Fibroblast of peridontal ligament (primary cell): Measurements from ENCODE around the gene CSNK1E.
A peak's percentile ranks its signal among the peaks of the same experiment; 100 is the strongest.
"Not testable (repeated sequence)": the region's sequence is repeated elsewhere in the genome, so short reads cannot be mapped to it uniquely, and the experiment has no call there.

Experiments
- DNase-seq: peaks from one replicate; pipeline ENCODE4 v3.0.0-alpha.2; 2010; ENCODE audit errors: extremely low read depth

Gene CSNK1E

DNA sequence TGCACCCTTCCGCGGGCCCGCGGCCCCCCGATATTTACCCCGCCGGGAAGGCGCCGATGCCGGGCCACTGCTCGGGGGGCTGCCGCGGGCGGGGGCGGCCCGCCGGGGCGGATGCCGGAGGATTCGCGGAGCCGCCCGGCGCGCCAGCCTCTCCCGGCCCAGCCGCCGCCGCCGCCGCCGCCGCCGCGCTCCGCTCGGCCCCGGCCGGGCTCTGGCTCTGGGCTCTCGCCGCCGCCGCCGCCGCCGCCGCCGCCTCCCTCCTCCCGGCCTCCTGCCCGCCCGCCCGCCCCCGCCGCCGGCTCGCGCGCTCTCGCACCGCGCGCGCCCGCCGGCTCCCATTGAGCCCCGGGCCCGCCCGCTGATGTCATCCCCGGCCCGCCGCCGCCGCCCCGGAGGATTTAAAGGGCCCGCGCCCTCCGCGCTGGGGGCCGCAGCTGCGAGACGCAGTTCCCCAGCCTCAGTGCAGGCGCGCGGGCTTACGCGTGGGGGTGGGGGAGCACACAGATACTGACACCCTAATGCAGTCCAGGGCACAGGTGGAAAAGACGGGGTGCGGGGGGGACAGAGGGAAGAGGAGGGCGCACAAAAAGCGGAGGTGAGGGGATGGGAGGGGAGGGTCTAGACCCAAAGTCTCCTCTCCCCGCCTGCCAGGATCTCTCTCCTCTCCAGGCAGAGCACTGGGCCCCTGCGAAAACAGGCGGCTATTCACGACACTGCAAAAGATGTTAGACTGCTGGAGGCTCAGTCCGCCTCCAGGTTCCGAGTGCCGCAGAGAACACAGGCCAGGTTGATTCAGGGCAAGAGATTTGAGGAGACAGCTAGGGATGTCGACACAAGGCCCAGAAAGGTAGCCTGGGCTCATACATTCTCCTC, at the start of gene CSNK1E:
CSNK1E (minus strand) TSS at position 312 of the 873 bp plus-strand sequence. CDS start 3,276 bp downstream, outside the sequence.
- DNase-seq = no peak

DNA sequence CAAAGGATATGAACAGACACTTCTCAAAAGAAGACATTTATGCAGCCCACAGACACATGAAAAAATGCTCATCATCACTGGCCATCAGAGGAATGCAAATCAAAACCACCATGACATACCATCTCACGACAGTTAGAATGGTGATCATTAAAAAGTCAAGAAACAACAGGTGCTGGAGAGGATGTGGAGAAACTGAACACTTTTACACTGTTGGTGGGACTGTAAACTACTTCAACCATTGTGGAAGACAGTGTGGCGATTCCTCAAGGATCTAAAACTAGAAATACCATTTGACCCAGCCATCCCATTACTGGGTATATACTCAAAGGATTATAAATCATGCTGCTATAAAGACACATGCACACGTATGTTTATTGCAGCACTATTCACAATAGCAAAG, 48.6 kb upstream of the CSNK1E start:
- DNase-seq = not testable (repeated sequence)

DNA sequence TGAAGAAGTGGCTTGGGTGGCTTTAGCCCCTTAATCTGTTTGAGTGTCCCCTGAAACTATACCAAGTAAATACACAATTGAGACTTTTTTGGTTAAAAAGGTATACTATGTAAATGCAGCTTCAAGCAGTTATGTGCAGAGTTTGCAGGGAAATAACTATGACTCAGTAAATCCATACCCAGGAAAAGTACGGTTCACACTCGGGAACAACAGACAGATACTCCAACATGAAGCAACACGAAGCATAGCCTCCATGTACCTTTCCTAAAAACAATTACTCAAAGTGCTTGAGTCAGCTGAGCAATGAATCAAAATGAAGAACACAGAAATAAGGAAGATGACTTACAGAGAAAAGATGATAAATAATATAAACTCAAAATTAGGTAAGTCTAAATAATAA, 47.9 kb upstream of the CSNK1E start:
- not testable (repeated sequence) for DNase-seq

DNA sequence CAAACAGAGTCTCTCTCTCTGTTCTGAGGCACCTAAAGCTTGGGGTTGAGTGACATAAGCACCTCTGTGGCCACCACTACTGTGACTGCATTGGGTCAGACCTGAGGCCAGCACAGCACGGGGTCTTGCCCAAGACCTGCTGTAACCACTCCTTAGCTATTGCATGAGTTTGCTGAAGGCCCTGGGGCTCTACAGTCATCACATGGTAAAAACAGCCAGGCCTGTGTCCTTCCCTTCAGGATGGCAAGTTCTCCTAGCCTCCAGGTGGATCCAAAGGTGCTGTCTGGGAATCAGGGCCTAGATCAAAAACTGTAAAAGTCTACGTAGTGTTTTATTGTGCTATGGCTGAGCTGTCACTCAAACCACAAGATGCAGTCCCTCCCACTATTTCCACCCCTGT, 43.3 kb upstream of the CSNK1E start:
- DNase-seq = not testable (repeated sequence)

DNA sequence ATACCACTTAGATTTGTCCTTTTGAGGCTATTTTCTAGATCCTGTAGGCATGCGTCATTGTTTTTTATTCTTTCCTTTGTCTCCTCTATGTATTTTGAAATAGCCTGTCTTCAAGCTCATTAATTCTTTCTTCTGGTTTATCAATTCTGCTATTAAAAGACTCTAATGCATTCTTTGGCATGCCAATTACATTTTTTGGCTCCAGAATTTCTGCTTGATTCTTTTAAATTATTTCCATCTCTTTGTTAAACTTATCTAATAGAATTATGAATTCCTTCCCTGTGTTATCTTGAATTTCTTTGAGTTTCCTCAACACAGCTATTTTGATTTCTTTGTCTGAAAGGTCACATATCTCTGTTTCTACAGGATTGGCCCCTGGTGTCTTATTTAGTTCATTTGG, 42.6 kb upstream of the CSNK1E start:
- DNase-seq = not testable (repeated sequence)

DNA sequence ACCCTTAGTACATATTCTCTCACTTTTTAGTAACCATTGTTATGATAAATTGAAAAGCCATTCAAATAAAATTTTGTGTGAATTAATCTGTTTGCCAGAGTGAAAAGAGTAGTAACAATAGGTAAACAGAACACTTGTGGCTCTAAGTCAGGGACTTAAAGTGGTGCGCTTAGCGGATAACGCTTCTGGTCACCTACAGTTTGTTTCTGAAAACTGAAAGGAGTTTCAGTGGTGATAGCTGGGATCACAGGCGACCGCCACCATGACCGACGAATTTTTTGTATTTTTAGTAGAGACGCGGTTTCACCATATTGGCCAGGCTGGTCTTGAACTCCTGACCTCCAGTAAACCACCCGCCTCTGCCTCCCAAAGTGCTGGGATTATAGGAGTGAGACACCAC, 40.7 kb upstream of the CSNK1E start:
- DNase-seq = not testable (repeated sequence)

DNA sequence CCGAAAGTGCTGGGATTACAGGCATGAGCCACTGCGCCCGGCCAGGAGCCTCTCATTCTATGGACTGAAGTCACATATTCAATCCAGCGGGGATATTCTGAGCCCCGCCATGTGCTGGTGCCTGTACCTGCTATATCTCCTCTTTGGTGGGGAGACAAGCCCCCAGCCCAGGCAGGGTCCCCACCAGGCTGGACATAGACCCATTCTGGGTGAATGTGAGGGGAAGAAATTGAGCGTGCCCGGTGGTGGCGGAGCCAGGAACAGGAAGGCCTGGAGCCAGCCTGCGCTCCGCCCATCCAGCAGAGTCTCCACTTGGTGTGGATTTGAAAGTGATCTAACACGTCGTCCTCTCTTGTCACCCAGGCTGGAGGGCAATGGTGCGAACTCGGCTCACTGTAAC, 38.0 kb upstream of the CSNK1E start:
- no peak for DNase-seq

DNA sequence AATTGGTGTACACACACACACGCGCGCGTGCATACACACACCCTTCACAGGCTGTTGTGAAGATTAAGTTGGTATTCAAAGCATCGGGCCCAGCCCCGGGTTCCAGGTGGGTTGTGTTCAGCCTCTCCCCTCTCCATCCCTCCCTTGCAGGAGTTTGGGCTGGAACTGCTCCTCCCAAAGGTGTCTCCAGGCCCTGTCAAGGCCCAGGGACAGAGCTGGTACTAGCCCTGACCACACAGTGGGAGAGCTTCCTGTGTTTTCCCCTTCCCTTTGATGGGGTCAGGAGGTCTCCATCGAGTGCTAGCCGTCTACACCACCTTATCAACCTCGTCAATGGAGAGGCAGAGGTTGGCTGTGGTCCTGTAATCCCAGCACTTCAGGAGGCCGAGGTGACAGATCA, 36.5 kb upstream of the CSNK1E start:
- DNase-seq = no peak

DNA sequence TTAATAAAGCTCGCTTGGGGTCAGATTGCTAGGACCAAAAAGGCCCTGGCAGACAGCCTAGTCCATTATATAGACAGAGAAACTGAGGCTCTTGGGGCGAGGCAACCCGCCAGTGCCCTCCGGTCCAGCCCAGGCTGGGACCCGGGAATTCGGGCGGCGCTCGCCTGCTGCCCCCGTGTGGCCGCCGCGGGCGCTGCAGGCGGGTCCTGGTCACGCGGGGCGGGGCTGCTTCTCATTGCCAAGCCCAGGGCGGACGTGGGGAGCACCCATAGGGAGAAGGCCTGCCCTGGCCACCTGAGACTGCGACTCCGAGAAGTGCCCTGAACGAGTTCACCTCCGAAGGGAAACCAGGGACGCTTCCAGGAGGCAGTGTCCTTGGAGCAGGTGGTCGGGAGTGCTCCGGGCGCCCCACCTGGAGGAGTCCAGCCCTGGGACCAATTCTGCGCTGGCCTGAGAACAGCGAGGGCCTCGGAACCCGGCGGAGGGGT, 36.0 kb upstream of the CSNK1E start:
- DNase-seq = peak; percentile 33

DNA sequence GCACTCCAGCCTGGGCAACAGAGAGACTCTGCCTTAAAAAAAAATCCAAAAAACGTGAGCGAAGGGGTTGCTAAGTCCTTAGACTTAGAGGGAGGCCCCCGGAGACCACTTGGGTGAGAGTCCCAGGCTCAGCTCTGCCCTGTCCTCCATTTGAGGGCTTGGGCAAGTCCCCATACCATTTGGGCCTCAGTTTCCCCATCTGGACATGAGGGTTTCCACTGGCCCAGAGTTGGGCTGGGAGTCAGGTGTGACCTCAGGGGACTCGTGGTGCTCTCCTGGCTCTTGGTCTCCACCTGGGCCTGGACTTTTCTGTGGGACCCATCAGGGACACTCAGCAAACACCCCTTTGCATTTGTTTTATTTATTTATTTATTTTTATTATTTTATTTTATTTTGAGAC, 35.2 kb upstream of the CSNK1E start:
- DNase-seq = no peak

DNA sequence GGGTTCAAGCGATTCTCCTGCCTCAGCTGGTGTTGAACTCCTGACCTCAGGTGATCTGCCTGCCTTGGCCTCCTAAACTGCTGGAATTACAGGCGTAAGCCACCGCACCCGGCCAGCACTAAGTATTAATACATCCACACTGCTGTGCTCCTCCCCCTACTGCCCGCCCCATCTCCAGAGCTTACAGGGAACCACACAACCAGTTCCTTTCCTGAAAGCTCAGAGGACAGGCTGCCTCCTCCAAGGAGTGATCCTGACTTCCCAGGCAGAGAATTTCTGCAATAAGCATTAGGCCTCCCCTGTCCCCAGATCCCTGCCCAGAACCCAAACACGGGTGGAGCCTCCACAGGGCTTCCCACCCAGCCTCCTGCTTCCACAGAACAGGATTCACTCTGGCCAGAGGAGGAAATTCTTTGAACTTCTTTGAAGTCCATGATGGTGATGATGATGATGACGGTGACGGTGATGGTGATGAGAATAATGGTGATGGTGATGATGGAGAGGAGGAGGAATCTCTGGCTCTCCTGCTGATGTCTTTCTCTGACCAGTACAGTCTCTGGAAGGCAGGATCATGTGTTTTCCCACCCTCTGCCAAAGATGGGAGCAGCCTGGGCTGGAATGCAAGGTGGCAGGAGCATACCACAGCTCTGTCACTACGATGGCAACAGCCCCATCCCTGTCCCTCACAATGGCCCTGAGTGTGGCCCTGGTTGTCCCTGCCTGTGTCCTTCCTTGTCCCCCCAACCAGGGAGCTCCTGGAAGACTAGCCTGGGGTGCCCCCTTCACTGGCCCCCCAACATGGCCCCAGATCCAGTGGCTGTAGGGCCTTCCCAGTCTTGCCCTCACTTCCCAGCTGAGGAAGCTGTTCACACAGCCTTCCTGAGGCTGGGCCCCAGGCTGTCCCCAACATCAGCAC, 33.5 kb upstream of the CSNK1E start:
- DNase-seq = no peak

DNA sequence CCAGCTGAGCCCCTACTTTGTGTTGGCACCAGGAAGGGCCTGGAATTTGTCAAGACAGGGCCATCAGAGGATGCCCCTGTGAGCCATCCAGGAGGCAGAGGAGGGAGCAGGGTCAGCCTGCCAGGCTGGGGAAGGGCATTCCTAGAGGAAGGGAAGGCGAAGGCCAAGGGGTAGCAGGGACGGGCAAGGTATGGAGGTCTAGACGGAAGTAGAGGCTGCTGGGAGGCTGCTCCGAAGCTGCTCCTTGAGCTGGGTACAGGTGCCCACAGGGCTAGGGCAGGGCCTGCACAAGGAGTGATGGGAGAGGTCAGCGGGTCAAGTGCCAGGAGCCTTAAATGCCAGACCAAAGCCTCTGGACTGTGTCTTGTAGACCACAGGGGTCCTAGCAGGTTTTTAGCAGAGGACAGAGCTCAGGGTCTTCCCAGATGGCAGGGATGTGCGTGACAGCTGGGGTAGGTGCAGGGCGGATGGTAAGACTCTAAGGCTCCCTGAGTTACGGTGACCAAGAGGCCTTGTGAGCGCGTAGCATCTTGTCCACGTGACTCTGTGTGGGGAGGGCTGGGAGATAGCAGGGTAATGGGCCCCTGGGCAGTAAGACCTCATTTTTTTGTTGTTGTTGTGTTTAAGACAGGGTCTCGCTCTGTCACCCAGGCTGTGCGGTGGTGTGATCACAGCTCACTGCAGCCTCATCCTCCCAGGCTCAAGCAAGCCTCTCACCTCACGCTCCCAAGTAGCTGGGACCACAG, 31.7 kb upstream of the CSNK1E start:
- no peak for DNase-seq

DNA sequence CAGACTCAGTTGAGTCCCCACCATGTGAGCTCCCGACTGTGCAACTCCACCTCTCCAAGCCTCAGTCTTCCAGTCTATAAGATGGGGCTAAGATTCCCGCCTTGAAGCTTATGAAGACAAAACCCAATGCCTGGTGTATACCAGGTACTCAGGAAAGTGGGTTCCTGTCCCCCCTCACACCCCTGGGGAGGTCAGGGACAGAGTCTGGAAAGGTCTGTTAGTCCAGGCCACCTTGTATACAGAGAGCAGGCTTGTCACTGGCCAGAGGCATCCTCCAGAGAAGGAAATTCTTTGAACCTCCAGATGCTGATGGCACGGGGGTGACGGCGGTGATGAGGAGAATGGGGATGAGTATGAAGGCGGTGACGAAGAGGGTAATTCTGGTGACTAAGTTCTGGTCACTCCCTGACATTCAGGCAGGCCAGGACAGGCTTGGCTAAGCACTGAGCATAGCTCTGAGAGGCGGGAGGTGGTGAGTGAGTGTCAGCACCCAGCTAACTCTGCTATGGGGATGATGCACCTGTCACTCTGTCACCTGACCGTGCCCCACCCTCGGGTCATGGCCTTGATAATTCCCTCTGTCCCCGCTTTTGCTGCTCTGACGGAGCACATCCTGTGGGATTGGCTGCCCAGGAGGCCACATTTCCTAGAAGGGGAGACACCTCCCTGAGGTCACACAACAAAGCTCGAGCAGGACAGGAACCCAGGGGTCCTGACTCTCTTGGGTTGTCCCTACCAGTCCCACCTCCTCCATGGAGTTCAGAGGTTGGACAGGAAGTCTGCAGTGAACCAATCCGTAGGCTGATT, 30.9 kb upstream of the CSNK1E start:
- DNase-seq = no peak

DNA sequence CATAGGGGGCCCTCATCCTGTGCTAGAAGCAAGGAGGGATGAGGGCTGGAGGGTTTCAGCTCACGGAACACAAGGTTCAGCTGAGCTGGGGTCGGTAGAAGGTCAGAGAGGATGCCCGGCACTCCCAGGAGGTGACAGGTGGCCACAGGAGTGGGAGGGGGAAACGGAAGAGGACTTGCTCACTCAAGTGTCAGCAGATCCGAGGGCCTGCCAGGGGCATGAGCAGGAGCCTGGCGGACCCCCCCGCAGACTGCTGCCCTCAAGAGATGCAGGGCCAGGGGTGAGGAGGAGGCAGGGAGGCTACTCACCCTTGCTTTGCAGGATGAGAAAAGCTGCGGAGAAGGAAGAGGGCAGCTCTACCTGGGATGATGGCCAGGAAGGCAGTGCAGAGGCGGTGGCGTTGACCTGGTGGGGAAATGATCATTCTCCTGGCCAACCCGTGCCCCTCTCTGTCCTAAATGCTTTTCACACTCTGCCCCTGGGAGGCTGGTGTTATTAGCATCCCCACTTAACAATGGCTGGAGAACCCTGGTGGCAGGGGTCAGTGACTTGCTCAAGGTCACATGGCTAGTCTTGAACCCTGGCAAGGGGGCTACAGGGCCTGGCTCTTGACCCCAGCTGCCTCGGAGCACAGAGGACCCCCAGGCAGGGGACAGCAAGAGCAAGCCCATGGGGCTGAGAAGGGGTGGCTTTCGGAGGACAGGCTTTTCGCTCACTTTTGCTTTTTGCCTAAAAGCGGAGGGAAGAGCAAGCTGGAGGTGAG, 30.1 kb upstream of the CSNK1E start:
- DNase-seq = no peak

DNA sequence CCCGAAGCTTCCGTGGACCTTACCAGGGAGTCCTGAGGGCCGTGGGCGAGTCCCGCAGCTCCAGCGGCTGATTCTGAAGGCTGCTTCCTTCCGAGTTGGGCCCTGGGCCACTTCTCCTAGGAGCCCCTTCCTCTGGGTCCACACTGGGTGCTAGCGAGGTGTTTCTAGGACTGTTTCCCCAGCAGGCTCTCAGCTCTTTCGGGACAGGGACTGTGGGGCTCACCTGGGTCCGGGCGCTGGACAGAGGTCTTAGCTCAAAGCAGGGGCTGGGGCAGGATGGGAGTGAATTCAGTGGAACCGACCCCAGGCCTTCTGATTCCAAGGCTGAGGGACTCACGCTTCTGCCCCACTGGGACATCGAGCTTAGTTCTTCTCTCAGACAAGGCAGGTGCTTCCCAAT, 29.3 kb upstream of the CSNK1E start:
- no peak for DNase-seq

DNA sequence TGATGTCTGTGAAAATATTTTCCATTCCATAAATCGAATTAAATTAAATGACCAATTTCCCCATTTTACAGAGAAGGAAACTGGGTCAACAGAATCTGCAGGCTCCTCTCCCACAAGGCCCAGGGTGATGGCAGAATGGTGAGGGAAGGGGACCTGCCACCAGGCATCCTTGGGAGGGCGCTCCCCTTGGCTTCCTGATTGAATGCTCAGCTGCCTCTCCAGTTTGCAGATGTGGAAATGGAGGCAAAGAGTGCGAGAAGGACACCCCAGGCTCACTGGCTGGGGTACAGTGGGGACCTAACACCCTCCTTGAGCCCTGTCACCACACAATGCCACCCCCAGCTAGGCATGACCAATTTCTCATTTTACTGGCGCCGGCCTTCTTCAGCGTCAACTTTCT, 28.5 kb upstream of the CSNK1E start:
- no peak for DNase-seq

DNA sequence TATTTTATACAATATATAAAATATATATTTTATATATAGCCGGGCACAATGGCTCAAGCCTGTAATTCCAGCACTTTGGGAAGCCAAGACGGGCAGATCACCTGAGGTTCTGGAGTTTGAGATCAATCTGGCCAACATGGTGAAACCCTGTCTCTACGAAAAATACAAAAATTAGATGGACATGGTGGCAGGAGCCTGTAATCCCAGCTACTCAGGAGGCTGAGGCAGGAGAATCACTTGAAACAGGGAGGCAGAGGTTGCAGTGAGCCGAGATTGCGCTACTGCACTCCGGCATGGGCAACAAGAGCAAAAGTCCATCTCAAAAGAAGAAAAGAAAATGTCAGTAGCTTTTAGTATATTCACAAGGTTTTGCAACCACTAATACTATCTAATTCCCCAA, 22.7 kb upstream of the CSNK1E start:
- not testable (repeated sequence) for DNase-seq

DNA sequence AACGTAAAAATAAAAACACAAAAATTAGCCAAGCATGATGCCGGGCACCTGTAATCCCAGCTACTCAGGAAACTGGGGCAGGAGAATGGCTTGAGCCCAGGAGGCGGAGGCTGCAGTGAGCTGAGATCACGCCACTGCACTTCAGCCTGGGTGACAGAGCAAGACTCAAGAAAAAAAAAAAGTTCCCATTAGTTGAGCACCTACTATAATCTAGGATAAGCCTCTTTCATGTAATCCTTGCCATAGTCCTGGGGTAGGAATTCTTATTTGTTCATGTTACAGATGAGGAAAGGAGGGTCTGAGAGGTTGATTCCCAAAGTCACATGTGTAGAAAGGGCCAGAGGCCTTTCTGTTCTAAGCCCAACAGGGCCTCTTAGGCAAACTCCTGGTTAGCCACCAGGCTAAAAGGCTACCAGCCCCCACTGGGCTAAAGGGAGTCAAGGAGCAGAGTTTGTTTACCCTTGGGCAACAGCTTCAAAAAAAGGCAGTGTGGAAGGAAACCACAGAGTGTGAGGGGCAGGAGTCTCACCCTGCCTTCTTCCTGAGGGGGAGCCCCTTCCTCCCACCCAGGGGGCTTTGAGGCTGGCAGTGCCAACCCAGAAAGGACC, 21.6 kb upstream of the CSNK1E start:
- DNase-seq = peak; percentile 18

DNA sequence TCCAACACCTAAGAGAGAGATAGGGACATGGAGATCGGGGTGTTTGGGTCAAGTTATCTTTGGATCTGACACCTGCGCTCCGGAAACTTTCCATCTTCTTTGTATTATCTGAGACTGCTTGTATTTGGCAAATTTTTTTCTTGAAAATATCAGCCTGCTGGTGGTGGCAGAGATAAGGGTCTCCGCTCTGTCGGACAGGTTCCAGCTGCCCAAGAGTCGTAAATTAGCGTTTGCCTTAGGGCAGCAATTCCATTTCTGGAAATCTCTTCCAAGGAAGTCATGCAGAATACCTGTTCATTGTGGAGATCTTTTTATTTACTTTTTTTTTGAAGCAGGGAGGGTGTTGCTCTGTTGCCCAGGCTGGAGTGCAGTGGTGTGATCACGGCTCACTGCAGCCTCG, 19.5 kb upstream of the CSNK1E start:
- no peak for DNase-seq

DNA sequence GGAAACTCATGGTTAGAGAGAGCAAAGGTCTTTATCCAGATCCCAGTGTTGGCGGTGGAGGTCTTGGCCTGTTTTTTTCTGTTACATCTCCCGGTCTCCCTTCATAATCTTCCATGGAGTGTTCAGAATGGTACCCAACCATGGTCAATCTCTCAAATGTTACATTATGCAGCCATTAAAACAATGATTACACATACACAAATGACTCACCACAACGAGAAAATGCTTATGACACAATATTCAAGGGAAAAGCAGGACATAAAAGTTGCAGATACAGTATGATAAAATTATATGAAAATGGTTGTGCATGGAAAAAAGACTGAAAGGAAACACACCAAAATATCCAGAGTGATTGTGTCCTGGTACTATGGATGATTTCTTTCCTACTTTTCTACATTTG, 17.8 kb upstream of the CSNK1E start:
- DNase-seq = peak; percentile 39
